Left lung (tissue), 10 donors: ENCODE measurements around the gene FAM228B. TPM values are rescaled to one million over a fixed set of nuclear protein-coding genes. Genes with fewer than 3 reads are reported as not detected.
"Not testable (repeated sequence)": the region's sequence is repeated elsewhere in the genome, so short reads cannot be mapped to it uniquely, and the experiment has no call there.

Source experiments
- ATAC-seq: fragments of 200-7000 bp; cut with Tn5 transposase; one replicate; pipeline ENCODE4 v1.9.1; 2020; ENCODE audit warnings: moderate library complexity
- DNase-seq, 4 donors: peaks; one replicate each; pipeline ENCODE4 v3.0.0-alpha.2; 2013 to 2020
- H3K27ac ChIP-seq, 2 donors: fragments of 200-600 bp; sonication (generic) in 1 of 2; one replicate each; pipeline versions ENCODE4 v1.5.0 to v1.8.0; 2020 to 2021
- H3K27me3 ChIP-seq, 2 donors: fragments of 200-600 bp; sonication (generic) in 1 of 2; one replicate each; pipeline versions ENCODE4 v1.5.0 to v1.8.0; 2020 to 2021
- H3K36me3 ChIP-seq, 2 donors: fragments of 200-600 bp; sonication (generic) in 1 of 2; one replicate each; pipeline versions ENCODE4 v1.5.0 to v1.8.0; 2020 to 2021
- H3K4me1 ChIP-seq, 2 donors: fragments of 200-600 bp; one replicate each; pipeline ENCODE4 v1.8.0; 2021
- H3K4me3 ChIP-seq, 2 donors: fragments of 200-600 bp; sonication (generic) in 1 of 2; one replicate each; pipeline versions ENCODE4 v1.5.0 to v1.8.0; 2020 to 2021; ENCODE audit warnings: mild to moderate bottlenecking in 1 of 2
- H3K9me3 ChIP-seq, 2 donors: fragments of 200-600 bp; sonication (generic) in 1 of 2; one replicate each; pipeline versions ENCODE4 v1.5.0 to v1.8.0; 2020 to 2021
- CTCF ChIP-seq, 2 donors: fragments of 200-600 bp; sonication (generic) in 1 of 2; IDR thresholded peaks; one replicate each; pipeline versions ENCODE4 v1.5.0 to v1.8.0; 2021; ENCODE audit warnings: antibody characterized with exemption in 2 of 2
- intact Hi-C, 2 donors: fragments of 100-400 bp; cut with DNase I; formaldehyde crosslinking; loops; one replicate each; pipeline versions ENCODE4 v1.11.2 to v1.14.2; 2022
- polyA plus RNA-seq, 6 donors: library from polyadenylated mRNA; unstranded; fragments of 120-200 nt; gene quantifications; one replicate each; pipeline ENCODE4 v1.2.1, GENCODE V29; 2013; ENCODE audit not compliant: insufficient read length in 6 of 6
- total RNA-seq, 2 donors: library from RNA; stranded (reverse); fragmentation: NEBNext Ultra II Directional; extraction: Animal tissue kit (Norgen Biotek cat#: 25700); gene quantifications; one replicate each; pipeline ENCODE4 v1.2.1, GENCODE V29; 2021
- donor health status: DM: no; HTN: yes; CAD: no.
- donor health status: DM: no; HTN: no; CAD: no.

FAM228B gene
- total and polyA plus RNA-seq, 8 donors: 18.2 to 30.6 (median 26.2) TPM

GRCh38 chr2:24191156-24191555, 67.9 kb downstream of the FAM228B start:
- no peaks in the 10 kb centered on the region for H3K36me3 ChIP-seq
- DNase-seq (no peak), ATAC-seq (no peak)
- H3K27ac ChIP-seq: no peak overlapping the region
- H3K4me1 ChIP-seq: no peaks in the 10 kb centered on the region
- H3K4me3 ChIP-seq: no peak overlapping the region
- no peak for TF ChIP-seq CTCF (IDR thresholded peaks at IDR 0.05)
- H3K27me3 ChIP-seq: no peaks in the 10 kb centered on the region
- H3K9me3 ChIP-seq: no peaks in the 10 kb centered on the region
- intact Hi-C loops: no loop called here

- ATAC-seq: no peak
- no peak for TF ChIP-seq CTCF (IDR thresholded peaks at IDR 0.05)
- H3K4me1 ChIP-seq: no peaks in the 10 kb centered on the region
- H3K9me3 ChIP-seq: no peaks in the 10 kb centered on the region
- no peak overlapping the region for H3K27ac ChIP-seq
- H3K27me3 ChIP-seq: no peaks in the 10 kb centered on the region
- no peak overlapping the region for H3K4me3 ChIP-seq
- no peak for DNase-seq
- H3K36me3 ChIP-seq: no peaks in the 10 kb centered on the region
- intact Hi-C loops: no loop called here
Observed at GRCh38 chr2:24191848-24192247, 68.6 kb downstream of the FAM228B start.

GRCh38 chr2:24197213-24197612, 73.9 kb downstream of the FAM228B start:
- H3K4me3 ChIP-seq, H3K4me1 ChIP-seq, ATAC-seq, intact Hi-C loops, H3K27ac ChIP-seq, H3K9me3 ChIP-seq, DNase-seq, H3K27me3 ChIP-seq: not testable (repeated sequence)
- peaks cover 0 to 19% of the 10 kb centered on the region in 2 donors for H3K36me3 ChIP-seq

DNA sequence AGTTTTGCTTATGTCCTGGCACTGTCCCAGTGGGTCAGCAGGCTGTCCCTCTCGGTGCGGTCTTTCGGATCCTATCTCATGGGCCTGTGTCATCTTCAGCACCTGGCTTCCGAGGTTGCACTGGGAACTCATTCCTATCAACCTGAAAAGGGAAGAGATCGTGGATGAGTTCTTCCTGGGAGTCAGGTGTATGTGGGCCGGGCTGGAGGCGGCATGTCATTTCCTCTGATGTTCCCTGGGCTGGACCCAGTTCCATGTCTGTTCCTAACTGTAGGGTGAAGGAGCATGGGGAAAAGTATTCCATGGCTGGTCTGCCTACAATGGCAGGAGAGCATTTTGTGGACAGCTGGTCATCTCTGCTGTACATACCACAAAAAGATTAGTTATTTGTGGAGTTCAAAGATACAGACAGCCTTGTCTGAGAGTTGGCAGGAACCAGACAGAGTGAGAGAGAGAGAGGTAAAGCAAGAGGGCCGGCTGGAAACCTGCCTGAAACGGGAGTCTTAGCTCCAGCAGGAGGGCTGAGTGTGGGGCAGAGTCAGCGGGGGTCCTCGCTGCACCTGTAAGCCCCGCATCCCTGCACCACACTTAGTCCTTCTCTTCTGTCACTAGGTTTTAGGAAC, 76.8 kb downstream of the FAM228B start:
- Histone ChIP-seq H3K27ac (no peak overlapping the region), H3K36me3 (peaks cover 0 to 47% of the 10 kb centered on the region in 2 donors), H3K4me1 (no peaks in the 10 kb centered on the region), H3K4me3 (no peak overlapping the region), H3K9me3 (no peaks in the 10 kb centered on the region), H3K27me3 (no peaks in the 10 kb centered on the region)
- intact Hi-C loops: no loop called here
- no peak for TF ChIP-seq CTCF (IDR thresholded peaks at IDR 0.05)
- no peak for ATAC-seq
- DNase-seq: no peak

- no peak overlapping the region for H3K4me3 ChIP-seq
- no peaks in the 10 kb centered on the region for H3K27me3 ChIP-seq
- H3K27ac ChIP-seq: no peak overlapping the region
- DNase-seq: no peak
- TF ChIP-seq CTCF (IDR thresholded peaks at IDR 0.05): no peak
- ATAC-seq: no peak
- intact Hi-C loops: no loop called here
- H3K4me1 ChIP-seq: no peaks in the 10 kb centered on the region
- no peaks in the 10 kb centered on the region for H3K9me3 ChIP-seq
- H3K36me3 ChIP-seq: peaks cover 0 to 54% of the 10 kb centered on the region in 2 donors
Observed at GRCh38 chr2:24200799-24201198, 77.5 kb downstream of the FAM228B start.
